Measurements from ENCODE around the gene TARDBP. TPM values are rescaled to one million over a fixed set of nuclear protein-coding genes. Genes with fewer than 3 reads are reported as not detected.
A peak's percentile ranks its signal among the peaks of the same experiment; 100 is the strongest.

TARDBP gene
- 100 to 1,000 TPM; 196 to 208 (median 201) TPM for total RNA-seq

- no peaks in the 10 kb centered on the region for H3K27me3 Mint-ChIP-seq (ENCODE audit: low read depth)
These were observed at the start of gene TARDBP for GRCh38 chr1:11012260-11013159. TARDBP (plus strand) TSS chr1:11012654; CDS start chr1:11013728, 1,074 bp downstream.

GRCh38 chr1:10965546-10966226, 46.8 kb upstream of the TARDBP start:
- Mint-ChIP-seq H3K4me1 (ENCODE audit: low read depth) (peaks cover 12% of the 10 kb centered on the region), H3K9me3 (no peaks in the 10 kb centered on the region), H3K36me3 (ENCODE audit: insufficient read depth) (no peaks in the 10 kb centered on the region), H3K27me3 (ENCODE audit: low read depth) (peaks cover 23% of the 10 kb centered on the region), H3K4me3 (no peak overlapping the region)
- DNase-seq (no peak), ATAC-seq (peak in 1 of 2 donors; percentile 31)

More at GRCh38 chr1:11012260-11013159, at the start of gene TARDBP:
- peaks cover 22% of the 10 kb centered on the region for H3K36me3 Mint-ChIP-seq (ENCODE audit: insufficient read depth)
- ATAC-seq = peak; percentile 86 to 88
- H3K4me3 Mint-ChIP-seq = peak within 1 kb of the TSS; percentile 91
- peak; percentile 83 for DNase-seq
- H3K9me3 Mint-ChIP-seq = no peaks in the 10 kb centered on the region
- peaks cover 29% of the 10 kb centered on the region for H3K4me1 Mint-ChIP-seq (ENCODE audit: low read depth)

GRCh38 chr1:10967090-10967489, 45.4 kb upstream of the TARDBP start:
- H3K4me3 Mint-ChIP-seq = no peak overlapping the region
- no peaks in the 10 kb centered on the region for H3K9me3 Mint-ChIP-seq
- H3K4me1 Mint-ChIP-seq (ENCODE audit: low read depth) = peaks cover 12% of the 10 kb centered on the region
- ATAC-seq (no peak), DNase-seq (no peak)
- H3K27me3 Mint-ChIP-seq (ENCODE audit: low read depth) = peaks cover 19% of the 10 kb centered on the region
- no peaks in the 10 kb centered on the region for H3K36me3 Mint-ChIP-seq (ENCODE audit: insufficient read depth)

GRCh38 chr1:10968411-10968826, 44.0 kb upstream of the TARDBP start:
- Mint-ChIP-seq H3K4me3 (no peak overlapping the region), H3K36me3 (ENCODE audit: insufficient read depth) (no peaks in the 10 kb centered on the region), H3K4me1 (ENCODE audit: low read depth) (peaks cover 12% of the 10 kb centered on the region), H3K27me3 (ENCODE audit: low read depth) (peaks cover 18% of the 10 kb centered on the region), H3K9me3 (no peaks in the 10 kb centered on the region)
- ATAC-seq (no peak), DNase-seq (no peak)

- H3K4me3 Mint-ChIP-seq = no peak overlapping the region
- no peak for ATAC-seq
- H3K9me3 Mint-ChIP-seq = no peaks in the 10 kb centered on the region
These were observed 43.0 kb upstream of the TARDBP start for GRCh38 chr1:10969267-10969970.

GRCh38 chr1:10969971-10970332, 42.5 kb upstream of the TARDBP start:
- DNase-seq (no peak), ATAC-seq (no peak)
- no peaks in the 10 kb centered on the region for H3K9me3 Mint-ChIP-seq
- H3K36me3 Mint-ChIP-seq (ENCODE audit: insufficient read depth) = no peaks in the 10 kb centered on the region
- peaks cover 10% of the 10 kb centered on the region for H3K4me1 Mint-ChIP-seq (ENCODE audit: low read depth)
- H3K27me3 Mint-ChIP-seq (ENCODE audit: low read depth) = peaks cover 4% of the 10 kb centered on the region
- no peak overlapping the region for H3K4me3 Mint-ChIP-seq

More at GRCh38 chr1:10969267-10969970, 43.0 kb upstream of the TARDBP start:
- H3K36me3 Mint-ChIP-seq (ENCODE audit: insufficient read depth) = no peaks in the 10 kb centered on the region
- no peak for DNase-seq
- H3K4me1 Mint-ChIP-seq (ENCODE audit: low read depth) = peaks cover 12% of the 10 kb centered on the region
- H3K27me3 Mint-ChIP-seq (ENCODE audit: low read depth) = peaks cover 10% of the 10 kb centered on the region

GRCh38 chr1:10973552-10973951, 38.9 kb upstream of the TARDBP start:
- DNase-seq = no peak
- H3K36me3 Mint-ChIP-seq (ENCODE audit: insufficient read depth) = no peaks in the 10 kb centered on the region
- H3K4me1 Mint-ChIP-seq (ENCODE audit: low read depth) = no peaks in the 10 kb centered on the region
- peaks cover 1% of the 10 kb centered on the region for H3K27me3 Mint-ChIP-seq (ENCODE audit: low read depth)
- H3K9me3 Mint-ChIP-seq = no peaks in the 10 kb centered on the region
- ATAC-seq = no peak
- H3K4me3 Mint-ChIP-seq = no peak overlapping the region

GRCh38 chr1:10973956-10974881, 38.2 kb upstream of the TARDBP start:
- H3K4me3 Mint-ChIP-seq = no peak overlapping the region

GRCh38 chr1:10975567-10976326, 36.7 kb upstream of the TARDBP start:
- ATAC-seq = no peak

More at GRCh38 chr1:10973956-10974881, 38.2 kb upstream of the TARDBP start:
- ATAC-seq (no peak), DNase-seq (no peak)
- H3K36me3 Mint-ChIP-seq (ENCODE audit: insufficient read depth) = no peaks in the 10 kb centered on the region
- H3K9me3 Mint-ChIP-seq = no peaks in the 10 kb centered on the region
- peaks cover 4% of the 10 kb centered on the region for H3K27me3 Mint-ChIP-seq (ENCODE audit: low read depth)
- H3K4me1 Mint-ChIP-seq (ENCODE audit: low read depth) = peaks cover 1% of the 10 kb centered on the region

GRCh38 chr1:10978719-10979118, 33.7 kb upstream of the TARDBP start:
- DNase-seq = no peak
- peaks cover 26% of the 10 kb centered on the region for H3K27me3 Mint-ChIP-seq (ENCODE audit: low read depth)
- ATAC-seq = no peak
- H3K4me1 Mint-ChIP-seq (ENCODE audit: low read depth) = peaks cover 3% of the 10 kb centered on the region
- no peaks in the 10 kb centered on the region for H3K9me3 Mint-ChIP-seq
- H3K36me3 Mint-ChIP-seq (ENCODE audit: insufficient read depth) = no peaks in the 10 kb centered on the region
- H3K4me3 Mint-ChIP-seq = no peak overlapping the region

More at GRCh38 chr1:10975567-10976326, 36.7 kb upstream of the TARDBP start:
- peaks cover 15% of the 10 kb centered on the region for H3K27me3 Mint-ChIP-seq (ENCODE audit: low read depth)
- DNase-seq = no peak
- no peaks in the 10 kb centered on the region for H3K36me3 Mint-ChIP-seq (ENCODE audit: insufficient read depth)
- no peak overlapping the region for H3K4me3 Mint-ChIP-seq
- peaks cover 3% of the 10 kb centered on the region for H3K4me1 Mint-ChIP-seq (ENCODE audit: low read depth)
- H3K9me3 Mint-ChIP-seq = no peaks in the 10 kb centered on the region

- Mint-ChIP-seq H3K9me3 (no peaks in the 10 kb centered on the region), H3K4me1 (ENCODE audit: low read depth) (peaks cover 3% of the 10 kb centered on the region), H3K36me3 (ENCODE audit: insufficient read depth) (no peaks in the 10 kb centered on the region), H3K4me3 (no peak overlapping the region), H3K27me3 (ENCODE audit: low read depth) (peaks cover 27% of the 10 kb centered on the region)
- no peak for ATAC-seq
- no peak for DNase-seq
These were observed 33.0 kb upstream of the TARDBP start for GRCh38 chr1:10979483-10979920.

- Mint-ChIP-seq H3K36me3 (ENCODE audit: insufficient read depth) (no peaks in the 10 kb centered on the region), H3K9me3 (no peaks in the 10 kb centered on the region), H3K4me1 (ENCODE audit: low read depth) (peaks cover 3% of the 10 kb centered on the region), H3K4me3 (no peak overlapping the region), H3K27me3 (ENCODE audit: low read depth) (peaks cover 28% of the 10 kb centered on the region)
- ATAC-seq (no peak), DNase-seq (no peak)
These were observed 32.3 kb upstream of the TARDBP start for GRCh38 chr1:10980094-10980577.

Measured in activated T-cell treated with anti-CD3 and anti-CD28 coated beads, Interleukin-2, amount 50 U/mL, for 4 hours (primary cell).